WERI-Rb-1 (cell line): ENCODE measurements around the gene PHF19.

Experiments used
- DNase-seq: peaks from one replicate; pipeline ENCODE4 v3.0.0-alpha.2; 2020
- H3K27ac ChIP-seq: fragments of 250-450 bp; sonication (Bioruptor Pico); 2 replicates; pipeline ENCODE4 v1.5.1; 2020; ENCODE audit warnings: mild to moderate bottlenecking, moderate library complexity
- H3K27me3 ChIP-seq: fragments of 250-450 bp; sonication (Bioruptor Pico); 2 replicates; pipeline ENCODE4 v1.5.1; 2021; ENCODE audit warnings: mild to moderate bottlenecking, low read depth, moderate library complexity; ENCODE audit not compliant: insufficient read depth, severe bottlenecking
- H3K36me3 ChIP-seq: fragments of 250-450 bp; sonication (Bioruptor Pico); 2 replicates; pipeline ENCODE4 v1.5.1; 2020; ENCODE audit warnings: mild to moderate bottlenecking, moderate library complexity
- H3K4me3 ChIP-seq: 2 replicates; pipeline ENCODE4 v1.5.1; 2011; ENCODE audit warnings: low read depth, mild to moderate bottlenecking, control low read depth, low read length
- H3K9me3 ChIP-seq: fragments of 250-450 bp; sonication (Bioruptor Pico); 2 replicates; pipeline ENCODE4 v1.5.1; 2021; ENCODE audit warnings: mild to moderate bottlenecking, moderate library complexity; ENCODE audit not compliant: severe bottlenecking
- TF ChIP-seq, protein P1 (sequence below): IDR thresholded peaks from 2 replicates; pipeline ENCODE4 v1.5.1; 2011; ENCODE audit warnings: low read depth, mild to moderate bottlenecking, control low read depth, inconsistent platforms, low read length

Gene PHF19

DNA sequence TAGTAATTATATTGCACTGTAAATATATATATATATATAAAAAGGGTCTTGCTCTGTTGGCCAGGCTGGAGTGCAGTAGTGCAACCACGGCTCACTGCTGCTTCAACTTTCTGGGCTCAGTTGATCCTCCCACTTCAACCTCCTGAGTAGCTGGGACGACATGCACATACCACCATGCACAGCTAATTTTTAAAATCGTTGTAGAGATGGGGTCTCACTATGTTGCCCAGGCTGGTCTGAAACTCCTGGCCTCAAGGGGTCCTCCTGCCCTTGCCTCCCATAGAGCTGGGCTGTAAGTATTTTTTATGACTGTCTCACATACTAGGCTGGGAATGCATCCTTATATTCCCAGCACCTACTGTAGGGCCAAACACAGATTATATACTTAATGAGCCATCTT is 46.1 kb downstream of the PHF19 start:
- H3K36me3 ChIP-seq, result no peaks in the 10 kb centered on the region
- H3K4me3 ChIP-seq, result no peak overlapping the region
- no peaks in the 10 kb centered on the region for H3K9me3 ChIP-seq
- H3K27ac ChIP-seq, result no peak overlapping the region
- TF ChIP-seq, protein P1, sequence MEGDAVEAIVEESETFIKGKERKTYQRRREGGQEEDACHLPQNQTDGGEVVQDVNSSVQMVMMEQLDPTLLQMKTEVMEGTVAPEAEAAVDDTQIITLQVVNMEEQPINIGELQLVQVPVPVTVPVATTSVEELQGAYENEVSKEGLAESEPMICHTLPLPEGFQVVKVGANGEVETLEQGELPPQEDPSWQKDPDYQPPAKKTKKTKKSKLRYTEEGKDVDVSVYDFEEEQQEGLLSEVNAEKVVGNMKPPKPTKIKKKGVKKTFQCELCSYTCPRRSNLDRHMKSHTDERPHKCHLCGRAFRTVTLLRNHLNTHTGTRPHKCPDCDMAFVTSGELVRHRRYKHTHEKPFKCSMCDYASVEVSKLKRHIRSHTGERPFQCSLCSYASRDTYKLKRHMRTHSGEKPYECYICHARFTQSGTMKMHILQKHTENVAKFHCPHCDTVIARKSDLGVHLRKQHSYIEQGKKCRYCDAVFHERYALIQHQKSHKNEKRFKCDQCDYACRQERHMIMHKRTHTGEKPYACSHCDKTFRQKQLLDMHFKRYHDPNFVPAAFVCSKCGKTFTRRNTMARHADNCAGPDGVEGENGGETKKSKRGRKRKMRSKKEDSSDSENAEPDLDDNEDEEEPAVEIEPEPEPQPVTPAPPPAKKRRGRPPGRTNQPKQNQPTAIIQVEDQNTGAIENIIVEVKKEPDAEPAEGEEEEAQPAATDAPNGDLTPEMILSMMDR, result no peak
- no peak for DNase-seq
- H3K27me3 ChIP-seq, result no peaks in the 10 kb centered on the region

DNA sequence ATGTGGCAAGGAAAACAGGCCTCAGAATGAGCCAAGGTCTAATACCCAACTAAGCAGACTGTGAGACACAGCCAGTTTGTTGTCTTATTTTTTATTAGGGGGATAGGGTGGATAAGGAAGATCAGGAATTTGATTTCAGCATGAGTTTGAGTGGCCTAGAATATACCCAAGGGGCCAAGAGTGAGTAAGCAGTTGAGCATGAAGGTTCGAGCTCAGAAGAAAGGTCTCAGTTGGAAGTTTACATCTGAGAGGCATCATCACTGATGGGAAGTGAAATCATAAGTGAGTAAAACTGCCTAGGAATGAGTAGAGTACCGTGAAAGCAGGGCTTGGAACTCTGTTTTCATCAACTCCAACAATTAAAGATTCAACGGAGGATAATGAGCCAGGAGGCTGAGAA is 46.8 kb downstream of the PHF19 start:
- Histone ChIP-seq H3K36me3 (no peaks in the 10 kb centered on the region), H3K9me3 (no peaks in the 10 kb centered on the region), H3K4me3 (no peak overlapping the region), H3K27ac (no peak overlapping the region), H3K27me3 (no peaks in the 10 kb centered on the region)
- TF ChIP-seq, protein P1, result no peak
- no peak for DNase-seq

DNA sequence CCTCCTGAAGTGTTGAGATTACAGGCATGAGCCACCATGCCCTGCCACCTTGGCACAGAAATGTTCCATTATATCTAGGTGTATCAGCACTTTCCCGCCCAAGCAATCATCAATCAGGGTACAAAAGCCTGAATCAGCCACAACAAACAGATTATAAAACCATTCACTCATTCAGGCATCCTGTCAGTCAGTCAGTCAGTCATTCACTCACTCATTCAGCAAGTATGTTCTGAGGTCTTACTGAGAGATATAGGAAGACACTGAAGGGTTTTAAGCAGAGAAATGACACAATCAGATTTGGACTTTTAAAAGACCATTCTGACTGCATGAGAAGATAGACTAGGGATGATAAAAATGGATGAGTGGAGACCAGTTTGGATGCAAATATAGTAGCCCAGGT is 47.3 kb downstream of the PHF19 start:
- Histone ChIP-seq H3K27me3 (no peaks in the 10 kb centered on the region), H3K36me3 (no peaks in the 10 kb centered on the region), H3K9me3 (no peaks in the 10 kb centered on the region), H3K4me3 (no peak overlapping the region), H3K27ac (no peak overlapping the region)
- TF ChIP-seq, protein P1, result no peak
- DNase-seq, result no peak

DNA sequence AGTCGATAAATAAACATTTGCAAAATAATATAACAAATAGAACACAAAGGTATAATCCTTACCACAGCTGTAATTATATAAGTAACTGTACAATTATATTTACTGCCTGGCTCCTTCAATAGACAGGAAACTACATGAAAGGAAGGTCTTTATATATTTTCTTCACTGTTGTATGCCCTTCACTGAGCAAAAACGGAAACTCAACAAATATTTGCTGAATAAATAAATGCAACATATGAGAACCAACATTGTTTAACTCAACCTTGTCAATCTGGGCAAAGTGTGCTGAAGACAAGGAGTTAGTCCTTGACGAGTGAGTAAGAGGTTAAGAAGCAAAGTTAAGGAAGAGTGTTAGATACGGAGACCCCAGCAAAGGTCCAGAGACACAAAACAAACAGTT is 56.9 kb downstream of the PHF19 start:
- no peak for DNase-seq
- Histone ChIP-seq H3K9me3 (no peaks in the 10 kb centered on the region), H3K4me3 (no peak overlapping the region), H3K27ac (no peak overlapping the region), H3K36me3 (no peaks in the 10 kb centered on the region), H3K27me3 (no peaks in the 10 kb centered on the region)
- TF ChIP-seq, protein P1, result no peak

DNA sequence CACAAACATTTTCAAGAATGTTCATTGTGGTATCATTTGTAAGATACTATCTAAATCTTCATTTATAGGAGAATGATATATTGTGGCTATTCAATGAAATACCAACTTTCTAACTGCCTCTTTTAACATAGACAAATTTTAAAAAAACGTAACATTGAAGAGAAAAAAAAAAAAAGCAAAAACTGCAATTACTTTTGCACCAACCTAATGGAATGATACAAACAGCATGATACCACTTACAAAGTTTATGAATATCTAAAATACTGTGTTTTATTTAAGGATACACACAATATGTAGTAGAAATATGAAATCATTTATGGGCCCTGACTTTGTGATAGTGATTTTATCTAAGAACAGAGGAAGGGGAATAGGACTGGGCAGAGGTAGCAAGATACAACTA is 58.4 kb downstream of the PHF19 start:
- Histone ChIP-seq H3K9me3 (no peaks in the 10 kb centered on the region), H3K4me3 (no peak overlapping the region), H3K27ac (no peak overlapping the region), H3K27me3 (no peaks in the 10 kb centered on the region), H3K36me3 (no peaks in the 10 kb centered on the region)
- TF ChIP-seq, protein P1, result no peak
- no peak for DNase-seq

DNA sequence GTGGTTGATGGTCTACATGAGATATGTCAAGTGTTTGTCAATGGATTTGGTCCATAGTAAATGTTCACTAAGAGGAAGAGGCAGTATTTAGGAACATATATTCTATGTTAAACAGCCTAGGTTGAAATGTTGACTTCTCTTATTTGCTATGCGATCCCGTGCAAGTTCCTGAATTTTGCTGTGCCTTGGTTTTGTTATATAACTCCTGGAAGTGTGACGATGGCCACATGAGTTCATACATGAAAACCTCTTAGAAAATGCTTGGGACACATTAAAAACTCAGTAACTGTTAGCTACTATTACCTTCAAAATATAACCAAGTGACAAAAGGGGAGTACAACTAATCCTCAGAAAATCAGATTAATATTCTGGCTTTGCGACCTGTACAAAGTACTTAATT is 61.9 kb downstream of the PHF19 start:
- Histone ChIP-seq H3K36me3 (no peaks in the 10 kb centered on the region), H3K9me3 (no peaks in the 10 kb centered on the region), H3K4me3 (no peak overlapping the region), H3K27me3 (no peaks in the 10 kb centered on the region), H3K27ac (no peak overlapping the region)
- TF ChIP-seq, protein P1, result no peak
- DNase-seq, result no peak
